SK-N-SH treated with all-trans-retinoic acid at 6 μM for 48 hours (cell line): ENCODE measurements around the gene TRIM17.

ENCODE experiments used
- ATAC-seq: fragments of 200-7000 bp; cut with Tn5 transposase; 3 replicates; pipeline ENCODE4 v1.9.1; 2020; ENCODE audit warnings: mild to moderate bottlenecking, moderate library complexity
- ARNTL ChIP-seq: fragments of 450-650 bp; formaldehyde crosslinking; IDR thresholded peaks from 2 replicates; pipeline ENCODE4 v1.5.0; 2020; ENCODE audit warnings: low read depth, mild to moderate bottlenecking, moderate library complexity, borderline replicate concordance
- BACH2 ChIP-seq: fragments of 250-450 bp; sonication (Bioruptor Pico); IDR thresholded peaks from 2 replicates; pipeline ENCODE4 v1.9.0; 2021; ENCODE audit warnings: mild to moderate bottlenecking, borderline replicate concordance
- CSDC2 ChIP-seq: fragments of 250-450 bp; sonication (Bioruptor Pico); IDR thresholded peaks from 2 replicates; pipeline ENCODE4 v1.5.0; 2020; ENCODE audit warnings: mild to moderate bottlenecking, moderate library complexity
- ESRRG ChIP-seq: fragments of 250-450 bp; sonication (Bioruptor Pico); IDR thresholded peaks from 2 replicates; pipeline ENCODE4 v1.6.1; 2021; ENCODE audit warnings: mild to moderate bottlenecking
- GLIS3 ChIP-seq: fragments of 250-450 bp; sonication (Bioruptor Pico); IDR thresholded peaks from 2 replicates; pipeline ENCODE4 v1.5.0; 2020; ENCODE audit warnings: mild to moderate bottlenecking, moderate library complexity
- ISL1 ChIP-seq: fragments of 250-450 bp; sonication (Bioruptor Pico); IDR thresholded peaks from 2 replicates; pipeline ENCODE4 v2.1.2; 2022; ENCODE audit warnings: mild to moderate bottlenecking, moderate library complexity
- OSR1 ChIP-seq: fragments of 250-450 bp; sonication (Bioruptor Pico); IDR thresholded peaks from 2 replicates; pipeline ENCODE4 v1.8.0; 2022; ENCODE audit warnings: moderate library complexity, mild to moderate bottlenecking, inconsistent platforms
- RARB ChIP-seq: fragments of 250-450 bp; sonication (Bioruptor Pico); IDR thresholded peaks from 2 replicates; pipeline ENCODE4 v1.8.0; 2021; ENCODE audit warnings: mild to moderate bottlenecking, moderate library complexity
- SNAI2 ChIP-seq: fragments of 250-450 bp; sonication (Bioruptor Pico); IDR thresholded peaks from 2 replicates; pipeline ENCODE4 v1.5.0; 2020; ENCODE audit warnings: mild to moderate bottlenecking, moderate library complexity
- TCF4 ChIP-seq: fragments of 250-450 bp; sonication (Bioruptor Pico); IDR thresholded peaks from 2 replicates; pipeline ENCODE4 v1.8.0; 2021; ENCODE audit warnings: mild to moderate bottlenecking, moderate library complexity, borderline replicate concordance
- TOX ChIP-seq: fragments of 250-450 bp; sonication (Bioruptor Pico); IDR thresholded peaks from 2 replicates; pipeline ENCODE4 v1.8.0; 2021; ENCODE audit warnings: mild to moderate bottlenecking, moderate library complexity, borderline replicate concordance
- ZC3H10 ChIP-seq: fragments of 250-450 bp; sonication (Bioruptor Pico); IDR thresholded peaks from 2 replicates; pipeline ENCODE4 v1.5.1; 2021; ENCODE audit warnings: mild to moderate bottlenecking, moderate library complexity
- ZFP3 ChIP-seq: fragments of 250-450 bp; sonication (Bioruptor Pico); IDR thresholded peaks from 2 replicates; pipeline ENCODE4 v1.5.0; 2020; ENCODE audit warnings: mild to moderate bottlenecking, moderate library complexity
- ZFP30 ChIP-seq: fragments of 450-650 bp; formaldehyde crosslinking; IDR thresholded peaks from 2 replicates; pipeline ENCODE4 v1.5.0; 2022; ENCODE audit warnings: mild to moderate bottlenecking, moderate library complexity
- ZNF565 ChIP-seq: fragments of 450-650 bp; formaldehyde crosslinking; conservative IDR thresholded peaks from 2 replicates; pipeline ENCODE4 v1.5.0; 2020; ENCODE audit warnings: low read depth, mild to moderate bottlenecking, moderate library complexity
- ZNF70 ChIP-seq: fragments of 450-650 bp; formaldehyde crosslinking; IDR thresholded peaks from 2 replicates; pipeline ENCODE4 v1.5.0; 2020; ENCODE audit warnings: mild to moderate bottlenecking, moderate library complexity
- ZNF8 ChIP-seq: fragments of 450-650 bp; formaldehyde crosslinking; IDR thresholded peaks from 2 replicates; pipeline ENCODE4 v1.5.0; 2020; ENCODE audit warnings: mild to moderate bottlenecking, moderate library complexity
- TF ChIP-seq, protein P1 (sequence below): fragments of 250-450 bp; sonication (Bioruptor Pico); IDR thresholded peaks from 2 replicates; pipeline ENCODE4 v1.5.0; 2020; ENCODE audit warnings: mild to moderate bottlenecking, moderate library complexity
- TF ChIP-seq, protein P2 (sequence below): fragments of 250-450 bp; sonication (Bioruptor Pico); IDR thresholded peaks from 2 replicates; pipeline ENCODE4 v1.5.1; 2021; ENCODE audit warnings: mild to moderate bottlenecking, moderate library complexity
- TF ChIP-seq, protein P3 (sequence below): fragments of 250-450 bp; sonication (Bioruptor Pico); IDR thresholded peaks from 2 replicates; pipeline ENCODE4 v1.8.0; 2020; ENCODE audit warnings: mild to moderate bottlenecking, moderate library complexity, borderline replicate concordance
- TF ChIP-seq, protein P4 (sequence below): fragments of 250-450 bp; sonication (Bioruptor Pico); IDR thresholded peaks from 2 replicates; pipeline ENCODE4 v1.8.0; 2021; ENCODE audit warnings: low read depth, mild to moderate bottlenecking, moderate library complexity, borderline replicate concordance
- TF ChIP-seq, protein P5 (sequence below): fragments of 250-450 bp; sonication (Bioruptor Pico); IDR thresholded peaks from 2 replicates; pipeline ENCODE4 v1.5.1; 2020; ENCODE audit warnings: low read depth, mild to moderate bottlenecking, moderate library complexity

TRIM17 gene

DNA sequence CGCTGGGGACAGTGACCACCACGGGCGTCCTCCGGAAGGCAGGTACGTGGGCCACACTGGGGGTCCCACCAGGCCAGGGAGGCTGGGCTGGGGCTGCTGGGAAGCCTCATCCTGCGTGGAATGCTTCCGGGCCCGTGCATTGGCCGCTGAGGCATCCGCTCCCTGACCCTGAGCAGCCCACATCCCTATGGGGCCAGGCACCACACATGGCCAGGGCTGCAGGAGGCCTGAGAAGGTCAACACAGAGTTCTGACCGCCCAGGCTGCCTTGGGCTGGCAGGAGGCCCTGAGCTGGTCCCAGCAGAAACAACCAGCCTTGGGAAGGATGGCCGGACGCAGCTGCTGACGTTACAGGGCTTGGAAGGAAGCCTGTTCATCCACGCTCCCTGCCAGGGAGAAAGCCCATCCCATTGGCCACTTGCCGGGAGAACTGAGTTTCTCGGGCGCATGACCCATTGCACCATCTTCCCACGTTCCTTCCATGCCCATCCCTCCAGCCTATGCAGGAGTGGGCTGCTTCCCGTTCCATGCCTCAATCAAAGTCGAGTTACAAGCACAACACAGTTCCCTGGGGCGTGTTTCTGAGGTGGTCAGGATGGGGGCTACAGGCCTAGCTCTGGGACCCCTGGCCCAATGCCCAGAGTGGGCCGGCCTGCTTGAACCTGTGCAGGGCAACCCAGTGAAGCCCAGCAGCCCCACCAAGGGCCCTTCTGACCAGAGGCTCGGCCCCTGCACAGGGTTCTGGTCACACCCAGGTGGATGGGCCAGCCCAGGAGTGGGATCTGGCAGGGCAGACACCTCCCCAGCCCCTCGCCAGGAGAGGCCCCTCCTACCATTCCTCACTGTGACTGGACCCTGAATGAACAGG, 41.7 kb downstream of the TRIM17 start:
- TF ChIP-seq TCF4 (CRISPR knock-in tag) (no peak), ZNF8 (CRISPR knock-in tag) (no peak), ZNF70 (no peak), ISL1 (CRISPR knock-in tag) (no peak), ZNF565 (CRISPR knock-in tag) (no peak), SNAI2 (CRISPR knock-in tag) (no peak), GLIS3 (CRISPR knock-in tag) (no peak), ZC3H10 (CRISPR knock-in tag) (no peak), BACH2 (CRISPR knock-in tag) (no peak), CSDC2 (no peak), RARB (CRISPR knock-in tag) (no peak), ESRRG (CRISPR knock-in tag) (no peak), ZFP3 (CRISPR knock-in tag) (no peak)
- TF ChIP-seq, protein P1, sequence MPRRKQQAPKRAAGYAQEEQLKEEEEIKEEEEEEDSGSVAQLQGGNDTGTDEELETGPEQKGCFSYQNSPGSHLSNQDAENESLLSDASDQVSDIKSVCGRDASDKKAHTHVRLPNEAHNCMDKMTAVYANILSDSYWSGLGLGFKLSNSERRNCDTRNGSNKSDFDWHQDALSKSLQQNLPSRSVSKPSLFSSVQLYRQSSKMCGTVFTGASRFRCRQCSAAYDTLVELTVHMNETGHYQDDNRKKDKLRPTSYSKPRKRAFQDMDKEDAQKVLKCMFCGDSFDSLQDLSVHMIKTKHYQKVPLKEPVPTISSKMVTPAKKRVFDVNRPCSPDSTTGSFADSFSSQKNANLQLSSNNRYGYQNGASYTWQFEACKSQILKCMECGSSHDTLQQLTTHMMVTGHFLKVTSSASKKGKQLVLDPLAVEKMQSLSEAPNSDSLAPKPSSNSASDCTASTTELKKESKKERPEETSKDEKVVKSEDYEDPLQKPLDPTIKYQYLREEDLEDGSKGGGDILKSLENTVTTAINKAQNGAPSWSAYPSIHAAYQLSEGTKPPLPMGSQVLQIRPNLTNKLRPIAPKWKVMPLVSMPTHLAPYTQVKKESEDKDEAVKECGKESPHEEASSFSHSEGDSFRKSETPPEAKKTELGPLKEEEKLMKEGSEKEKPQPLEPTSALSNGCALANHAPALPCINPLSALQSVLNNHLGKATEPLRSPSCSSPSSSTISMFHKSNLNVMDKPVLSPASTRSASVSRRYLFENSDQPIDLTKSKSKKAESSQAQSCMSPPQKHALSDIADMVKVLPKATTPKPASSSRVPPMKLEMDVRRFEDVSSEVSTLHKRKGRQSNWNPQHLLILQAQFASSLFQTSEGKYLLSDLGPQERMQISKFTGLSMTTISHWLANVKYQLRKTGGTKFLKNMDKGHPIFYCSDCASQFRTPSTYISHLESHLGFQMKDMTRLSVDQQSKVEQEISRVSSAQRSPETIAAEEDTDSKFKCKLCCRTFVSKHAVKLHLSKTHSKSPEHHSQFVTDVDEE (CRISPR knock-in tag), result no peak
- TF ChIP-seq, protein P2, sequence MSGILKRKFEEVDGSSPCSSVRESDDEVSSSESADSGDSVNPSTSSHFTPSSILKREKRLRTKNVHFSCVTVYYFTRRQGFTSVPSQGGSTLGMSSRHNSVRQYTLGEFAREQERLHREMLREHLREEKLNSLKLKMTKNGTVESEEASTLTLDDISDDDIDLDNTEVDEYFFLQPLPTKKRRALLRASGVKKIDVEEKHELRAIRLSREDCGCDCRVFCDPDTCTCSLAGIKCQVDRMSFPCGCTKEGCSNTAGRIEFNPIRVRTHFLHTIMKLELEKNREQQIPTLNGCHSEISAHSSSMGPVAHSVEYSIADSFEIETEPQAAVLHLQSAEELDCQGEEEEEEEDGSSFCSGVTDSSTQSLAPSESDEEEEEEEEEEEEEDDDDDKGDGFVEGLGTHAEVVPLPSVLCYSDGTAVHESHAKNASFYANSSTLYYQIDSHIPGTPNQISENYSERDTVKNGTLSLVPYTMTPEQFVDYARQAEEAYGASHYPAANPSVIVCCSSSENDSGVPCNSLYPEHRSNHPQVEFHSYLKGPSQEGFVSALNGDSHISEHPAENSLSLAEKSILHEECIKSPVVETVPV (CRISPR knock-in tag), result no peak
- TF ChIP-seq, protein P3, sequence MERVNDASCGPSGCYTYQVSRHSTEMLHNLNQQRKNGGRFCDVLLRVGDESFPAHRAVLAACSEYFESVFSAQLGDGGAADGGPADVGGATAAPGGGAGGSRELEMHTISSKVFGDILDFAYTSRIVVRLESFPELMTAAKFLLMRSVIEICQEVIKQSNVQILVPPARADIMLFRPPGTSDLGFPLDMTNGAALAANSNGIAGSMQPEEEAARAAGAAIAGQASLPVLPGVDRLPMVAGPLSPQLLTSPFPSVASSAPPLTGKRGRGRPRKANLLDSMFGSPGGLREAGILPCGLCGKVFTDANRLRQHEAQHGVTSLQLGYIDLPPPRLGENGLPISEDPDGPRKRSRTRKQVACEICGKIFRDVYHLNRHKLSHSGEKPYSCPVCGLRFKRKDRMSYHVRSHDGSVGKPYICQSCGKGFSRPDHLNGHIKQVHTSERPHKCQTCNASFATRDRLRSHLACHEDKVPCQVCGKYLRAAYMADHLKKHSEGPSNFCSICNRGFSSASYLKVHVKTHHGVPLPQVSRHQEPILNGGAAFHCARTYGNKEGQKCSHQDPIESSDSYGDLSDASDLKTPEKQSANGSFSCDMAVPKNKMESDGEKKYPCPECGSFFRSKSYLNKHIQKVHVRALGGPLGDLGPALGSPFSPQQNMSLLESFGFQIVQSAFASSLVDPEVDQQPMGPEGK (CRISPR knock-in tag), result no peak
- no peak for ATAC-seq

DNA sequence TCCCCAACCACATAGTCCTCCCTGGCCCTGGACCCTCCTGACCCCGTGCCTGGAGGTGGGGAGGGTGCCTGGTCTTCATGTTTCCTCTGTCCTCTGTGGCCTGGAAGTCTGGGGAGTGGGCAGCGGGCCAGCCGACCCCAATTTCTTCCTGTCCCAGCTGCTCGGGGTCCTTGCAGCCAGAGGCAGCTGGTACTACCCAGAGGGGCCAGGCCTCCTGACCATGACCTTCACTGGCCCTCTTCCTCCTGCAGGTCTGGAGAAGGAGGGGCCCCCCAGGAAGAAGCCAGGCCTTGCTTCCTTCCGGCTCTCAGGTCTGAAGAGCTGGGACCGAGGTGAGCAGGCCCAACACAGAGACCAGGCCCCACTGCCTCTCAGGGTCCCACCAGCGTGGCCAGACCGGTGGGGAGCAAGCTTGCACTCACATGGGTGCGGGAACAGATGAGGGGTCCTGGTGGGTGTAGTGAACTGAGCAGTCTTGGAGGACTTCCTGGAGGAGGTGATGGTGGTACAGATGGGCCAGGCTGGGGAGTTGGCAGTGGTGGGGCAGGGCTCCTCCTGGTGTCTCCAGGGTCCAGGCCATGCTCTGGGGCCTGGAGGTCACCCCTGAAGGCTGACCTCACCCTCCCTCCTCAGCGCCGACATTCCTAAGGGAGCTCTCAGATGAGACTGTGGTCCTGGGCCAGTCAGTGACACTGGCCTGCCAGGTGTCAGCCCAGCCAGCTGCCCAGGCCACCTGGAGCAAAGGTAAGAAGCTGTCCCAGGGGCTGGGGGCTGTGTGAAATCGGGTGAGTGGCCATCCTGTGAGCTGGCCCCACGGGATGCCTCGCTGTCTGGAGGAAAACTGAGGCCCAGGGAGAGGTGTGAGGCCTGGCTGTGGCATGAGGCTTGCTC, 42.7 kb downstream of the TRIM17 start:
- TF ChIP-seq, protein P4, sequence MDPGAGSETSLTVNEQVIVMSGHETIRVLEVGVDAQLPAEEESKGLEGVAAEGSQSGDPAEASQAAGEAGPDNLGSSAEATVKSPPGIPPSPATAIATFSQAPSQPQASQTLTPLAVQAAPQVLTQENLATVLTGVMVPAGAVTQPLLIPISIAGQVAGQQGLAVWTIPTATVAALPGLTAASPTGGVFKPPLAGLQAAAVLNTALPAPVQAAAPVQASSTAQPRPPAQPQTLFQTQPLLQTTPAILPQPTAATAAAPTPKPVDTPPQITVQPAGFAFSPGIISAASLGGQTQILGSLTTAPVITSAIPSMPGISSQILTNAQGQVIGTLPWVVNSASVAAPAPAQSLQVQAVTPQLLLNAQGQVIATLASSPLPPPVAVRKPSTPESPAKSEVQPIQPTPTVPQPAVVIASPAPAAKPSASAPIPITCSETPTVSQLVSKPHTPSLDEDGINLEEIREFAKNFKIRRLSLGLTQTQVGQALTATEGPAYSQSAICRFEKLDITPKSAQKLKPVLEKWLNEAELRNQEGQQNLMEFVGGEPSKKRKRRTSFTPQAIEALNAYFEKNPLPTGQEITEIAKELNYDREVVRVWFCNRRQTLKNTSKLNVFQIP (CRISPR knock-in tag), result no peak
- TF ChIP-seq TOX (CRISPR knock-in tag) (no peak), ZFP30 (no peak), ZNF565 (CRISPR knock-in tag) (no peak), GLIS3 (CRISPR knock-in tag) (no peak), OSR1 (CRISPR knock-in tag) (no peak), ZNF8 (CRISPR knock-in tag) (no peak), ZNF70 (no peak), ZC3H10 (CRISPR knock-in tag) (no peak), ARNTL (no peak), BACH2 (CRISPR knock-in tag) (no peak), ISL1 (CRISPR knock-in tag) (no peak), CSDC2 (no peak), TCF4 (CRISPR knock-in tag) (no peak), SNAI2 (CRISPR knock-in tag) (no peak), ZFP3 (CRISPR knock-in tag) (no peak)
- TF ChIP-seq, protein P3 (CRISPR knock-in tag), result no peak
- TF ChIP-seq, protein P5, sequence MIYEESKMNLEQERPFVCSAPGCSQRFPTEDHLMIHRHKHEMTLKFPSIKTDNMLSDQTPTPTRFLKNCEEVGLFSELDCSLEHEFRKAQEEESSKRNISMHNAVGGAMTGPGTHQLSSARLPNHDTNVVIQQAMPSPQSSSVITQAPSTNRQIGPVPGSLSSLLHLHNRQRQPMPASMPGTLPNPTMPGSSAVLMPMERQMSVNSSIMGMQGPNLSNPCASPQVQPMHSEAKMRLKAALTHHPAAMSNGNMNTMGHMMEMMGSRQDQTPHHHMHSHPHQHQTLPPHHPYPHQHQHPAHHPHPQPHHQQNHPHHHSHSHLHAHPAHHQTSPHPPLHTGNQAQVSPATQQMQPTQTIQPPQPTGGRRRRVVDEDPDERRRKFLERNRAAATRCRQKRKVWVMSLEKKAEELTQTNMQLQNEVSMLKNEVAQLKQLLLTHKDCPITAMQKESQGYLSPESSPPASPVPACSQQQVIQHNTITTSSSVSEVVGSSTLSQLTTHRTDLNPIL, result no peak
- ATAC-seq, result no peak
